Loucy (cell line): ENCODE measurements around the gene ARNT2.

Source experiments
- CTCF ChIP-seq: fragments of 200-600 bp; sonication (generic); conservative IDR thresholded peaks from 2 replicates; pipeline ENCODE4 v1.5.1; 2014; ENCODE audit warnings: mild to moderate bottlenecking, antibody characterized with exemption, low read length
- EZH2phosphoT487 ChIP-seq: fragments of 200-600 bp; IDR thresholded peaks from 2 replicates; pipeline ENCODE4 v1.6.1; 2018; ENCODE audit warnings: antibody characterized with exemption, mild to moderate bottlenecking, moderate library complexity, borderline replicate concordance

GRCh38 chr15:80440024-80440423, 35.8 kb downstream of the ARNT2 start:
- TF ChIP-seq CTCF: no peak
- no peak for TF ChIP-seq EZH2phosphoT487
